Fibroblast of villous mesenchyme (primary cell): ENCODE results near the gene C11orf24. TPM values are rescaled to one million over a fixed set of nuclear protein-coding genes. Genes with fewer than 3 reads are reported as not detected.
"Not testable (repeated sequence)": the region's sequence is repeated elsewhere in the genome, so short reads cannot be mapped to it uniquely, and the experiment has no call there.

Source experiments
- DNase-seq: peaks from one replicate; pipeline ENCODE4 v3.0.0-alpha.2; 2010; ENCODE audit warnings: low read depth
- H3K4me3 ChIP-seq: 2 replicates; pipeline ENCODE4 v1.5.1; 2011; ENCODE audit warnings: low read depth, mild to moderate bottlenecking, low read length
- total RNA-seq: library from RNA; depleted of rRNA; stranded (reverse); fragments of >200 nt; gene quantifications from 2 replicates; pipeline ENCODE4 v1.2.3, GENCODE V29; 2012
- TF ChIP-seq, protein P1 (sequence below): IDR thresholded peaks from 2 replicates; pipeline ENCODE4 v1.5.1; 2012; ENCODE audit warnings: low read depth, mild to moderate bottlenecking, low read length; ENCODE audit not compliant: insufficient read depth

Gene C11orf24
- total RNA-seq, 1 donor = 50.1 TPM

DNA sequence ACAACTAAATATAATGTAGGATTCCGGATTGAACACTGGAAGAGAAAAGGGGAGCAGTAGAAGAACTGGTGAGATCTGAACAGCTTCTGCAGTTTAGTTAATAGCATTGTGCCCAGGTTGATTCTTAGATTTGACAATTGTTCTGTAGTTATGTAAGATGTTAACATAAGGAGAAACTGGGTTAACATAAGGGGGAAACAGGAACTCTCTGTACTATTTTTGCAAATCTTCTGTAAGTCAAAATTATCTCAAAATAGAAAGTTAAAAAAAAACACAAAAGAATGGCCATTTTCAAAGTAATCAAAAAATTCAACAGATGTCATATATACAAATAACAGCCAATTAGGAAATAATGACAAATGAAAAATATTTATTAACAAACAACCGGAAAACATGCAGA is 21.9 kb upstream of the C11orf24 start:
- TF ChIP-seq, protein P1, sequence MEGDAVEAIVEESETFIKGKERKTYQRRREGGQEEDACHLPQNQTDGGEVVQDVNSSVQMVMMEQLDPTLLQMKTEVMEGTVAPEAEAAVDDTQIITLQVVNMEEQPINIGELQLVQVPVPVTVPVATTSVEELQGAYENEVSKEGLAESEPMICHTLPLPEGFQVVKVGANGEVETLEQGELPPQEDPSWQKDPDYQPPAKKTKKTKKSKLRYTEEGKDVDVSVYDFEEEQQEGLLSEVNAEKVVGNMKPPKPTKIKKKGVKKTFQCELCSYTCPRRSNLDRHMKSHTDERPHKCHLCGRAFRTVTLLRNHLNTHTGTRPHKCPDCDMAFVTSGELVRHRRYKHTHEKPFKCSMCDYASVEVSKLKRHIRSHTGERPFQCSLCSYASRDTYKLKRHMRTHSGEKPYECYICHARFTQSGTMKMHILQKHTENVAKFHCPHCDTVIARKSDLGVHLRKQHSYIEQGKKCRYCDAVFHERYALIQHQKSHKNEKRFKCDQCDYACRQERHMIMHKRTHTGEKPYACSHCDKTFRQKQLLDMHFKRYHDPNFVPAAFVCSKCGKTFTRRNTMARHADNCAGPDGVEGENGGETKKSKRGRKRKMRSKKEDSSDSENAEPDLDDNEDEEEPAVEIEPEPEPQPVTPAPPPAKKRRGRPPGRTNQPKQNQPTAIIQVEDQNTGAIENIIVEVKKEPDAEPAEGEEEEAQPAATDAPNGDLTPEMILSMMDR = no peak
- no peak for DNase-seq
- H3K4me3 ChIP-seq = no peak overlapping the region

DNA sequence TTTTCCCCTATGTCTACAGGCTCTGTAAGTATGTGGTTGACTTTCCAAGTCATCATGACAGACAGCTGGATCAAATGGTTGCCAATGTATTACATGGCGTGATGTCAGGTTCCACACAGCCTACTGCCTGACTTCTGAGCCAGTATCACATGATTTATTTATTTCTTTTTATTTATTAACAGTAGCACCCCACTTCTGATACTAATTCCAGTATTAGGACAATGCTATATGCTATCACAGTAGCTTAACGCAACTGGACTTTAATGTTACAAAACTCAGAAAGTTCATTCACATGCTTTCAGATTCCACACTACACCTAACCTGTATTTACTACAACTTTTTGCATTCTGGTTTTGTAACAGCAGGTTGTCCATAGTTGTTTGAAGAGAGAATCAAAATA is 17.7 kb upstream of the C11orf24 start:
- H3K4me3 ChIP-seq = no peak overlapping the region
- TF ChIP-seq, protein P1 = no peak
- no peak for DNase-seq

DNA sequence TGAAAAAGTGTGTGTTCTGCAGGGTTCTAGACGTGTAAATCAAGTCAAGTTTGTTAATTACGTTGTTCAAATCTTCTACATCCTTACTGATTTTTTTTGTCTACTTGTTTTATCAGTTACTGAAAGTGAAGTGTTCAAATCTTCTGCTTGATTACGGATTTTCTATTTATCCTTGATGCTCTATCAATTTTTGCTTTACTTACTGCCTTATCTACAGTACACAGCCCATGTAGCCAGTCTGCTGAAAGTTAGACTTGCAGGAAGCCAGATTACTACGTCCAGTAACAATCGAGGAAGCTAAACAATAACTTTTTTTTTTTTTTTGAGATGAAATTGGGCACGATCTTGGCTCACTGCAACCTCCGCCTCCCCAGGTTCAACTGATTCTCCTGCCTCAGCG is 15.6 kb upstream of the C11orf24 start:
- DNase-seq = no peak
- TF ChIP-seq, protein P1 = no peak
- no peak overlapping the region for H3K4me3 ChIP-seq

DNA sequence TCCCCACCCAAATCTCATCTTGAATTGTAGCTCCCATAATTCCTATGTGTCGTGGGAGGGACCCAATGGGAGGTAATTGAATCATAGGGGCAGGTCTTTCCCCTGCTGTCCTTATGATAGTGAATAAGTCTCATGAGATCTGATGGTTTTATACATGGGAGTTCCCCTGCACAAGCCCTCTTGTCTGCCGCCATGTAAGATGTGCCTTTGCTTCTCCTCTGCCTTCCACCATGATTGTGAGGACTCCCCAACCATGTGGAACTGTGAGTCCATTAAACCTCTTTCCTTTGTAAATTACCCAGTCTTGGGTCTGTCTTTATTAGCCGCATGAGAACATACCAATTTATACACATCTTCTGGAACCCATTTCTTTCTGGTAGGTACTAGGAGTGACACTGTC is 12.8 kb upstream of the C11orf24 start:
- H3K4me3 ChIP-seq, DNase-seq: not testable (repeated sequence)

DNA sequence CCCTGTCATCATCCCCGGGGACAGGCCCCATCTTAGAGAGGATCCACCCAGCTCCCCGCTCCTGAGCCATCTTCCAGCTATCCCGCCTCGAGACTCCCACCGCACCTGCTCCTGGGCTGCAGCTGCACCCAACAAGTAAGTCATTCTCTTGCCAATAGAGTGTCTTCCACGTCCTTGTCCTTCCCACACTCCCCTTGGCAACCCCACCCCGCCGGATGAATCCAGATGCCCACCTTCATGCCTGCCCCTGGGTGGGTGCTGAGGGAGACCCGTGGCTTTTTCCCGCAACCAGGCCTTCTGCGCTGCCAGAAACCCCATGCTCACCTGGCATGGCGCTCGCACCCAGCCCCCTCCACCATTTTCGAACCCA is 11.1 kb upstream of the C11orf24 start:
- no peak for DNase-seq
- H3K4me3 ChIP-seq = no peak overlapping the region
- TF ChIP-seq, protein P1 = no peak

DNA sequence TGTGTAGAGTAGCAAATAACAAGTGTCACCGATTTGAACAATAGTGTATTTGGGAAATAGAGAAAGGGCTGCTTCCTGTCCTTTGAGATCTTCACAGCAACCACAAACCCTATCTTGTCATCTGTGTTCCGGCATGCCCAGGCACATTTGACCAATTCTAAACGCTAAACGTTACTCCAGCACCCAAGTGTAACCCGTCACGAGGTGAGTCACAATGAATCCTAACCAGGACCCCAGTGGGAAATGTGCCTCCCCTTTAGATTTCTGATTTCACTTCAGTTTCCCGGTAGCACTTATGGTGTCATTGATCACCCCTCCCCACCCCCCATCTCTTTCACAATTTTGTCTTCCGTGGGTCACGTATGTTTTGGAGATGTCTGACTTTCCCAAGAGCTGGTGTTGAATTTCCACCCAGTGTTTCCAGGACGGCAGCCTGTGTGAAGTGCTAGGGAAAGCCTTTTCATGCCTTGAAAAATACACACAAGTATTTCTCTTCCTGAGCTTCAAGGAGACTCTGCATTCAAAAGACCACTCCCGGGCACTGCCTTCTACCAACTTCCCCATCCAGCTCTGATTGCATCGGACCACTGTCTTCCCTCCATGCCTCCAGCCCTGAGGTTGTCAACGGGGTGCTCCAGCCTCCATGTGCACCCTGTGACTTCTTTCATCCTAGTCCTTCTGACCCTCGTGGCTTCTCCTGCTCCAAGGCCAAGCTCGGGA is 10.5 kb upstream of the C11orf24 start:
- no peak overlapping the region for H3K4me3 ChIP-seq
- TF ChIP-seq, protein P1 = no peak
- no peak for DNase-seq

DNA sequence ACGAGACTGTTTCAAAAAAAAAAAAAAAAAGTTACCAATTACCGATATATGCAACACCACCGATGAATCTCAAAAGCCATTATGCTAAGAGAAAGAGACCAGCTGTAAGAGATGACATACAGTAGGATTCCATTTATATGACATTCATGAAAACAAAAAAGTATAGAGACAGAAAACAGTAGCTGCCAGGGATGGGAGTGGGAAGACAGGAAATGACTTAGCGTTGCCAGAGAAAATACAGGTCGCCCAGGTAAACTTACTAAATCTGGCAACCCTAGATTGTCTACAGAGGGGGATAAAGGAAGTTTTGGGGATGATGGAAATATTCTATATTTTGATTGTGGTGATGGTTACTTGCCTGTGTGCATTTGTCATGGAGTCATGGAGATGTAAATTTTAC is 7.9 kb upstream of the C11orf24 start:
- no peak overlapping the region for H3K4me3 ChIP-seq
- no peak for DNase-seq
- TF ChIP-seq, protein P1 = no peak
